Right cardiac atrium (tissue), 5 donors: Measurements from ENCODE around the gene DUSP5. TPM values are rescaled to one million over a fixed set of nuclear protein-coding genes. Genes with fewer than 3 reads are reported as not detected.

ENCODE experiments used
- ATAC-seq, 2 donors: fragments of 200-7000 bp; cut with Tn5 transposase; one replicate each; pipeline versions ENCODE4 v1.8.0 to v1.9.1; 2020; ENCODE audit warnings: moderate library complexity in 2 of 2, mild to moderate bottlenecking in 1 of 2
- DNase-seq, 3 donors: peaks; one replicate each; pipeline ENCODE4 v3.0.0-alpha.2; 2020
- H3K27ac ChIP-seq: one replicate; pipeline ENCODE4 v1.5.1; 2013; ENCODE audit warnings: mild to moderate bottlenecking, low read length, control low read depth, moderate library complexity
- H3K27me3 ChIP-seq: one replicate; pipeline ENCODE4 v1.6.1; 2013; ENCODE audit not compliant: control insufficient read depth, insufficient read depth
- H3K4me1 ChIP-seq: one replicate; pipeline ENCODE4 v1.6.1; 2013; ENCODE audit warnings: low read length; ENCODE audit not compliant: control insufficient read depth, insufficient read depth
- H3K4me3 ChIP-seq: one replicate; pipeline ENCODE4 v1.5.1; 2013; ENCODE audit warnings: low read length, control low read depth
- H3K9me3 ChIP-seq: one replicate; pipeline ENCODE4 v1.6.1; 2013; ENCODE audit warnings: low read length; ENCODE audit not compliant: control insufficient read depth
- WGBS: extraction: QIAGEN DNeasy Blood & Tissue Kit; methylation state at CpG from one replicate; pipeline ENCODE4 v1.1.7; 2013; 5-methylcytosine and 5-hydroxymethylcytosine counted together
- intact Hi-C, 4 donors: fragments of 100-400 bp; cut with DNase I; formaldehyde crosslinking; loops; one replicate each; pipeline versions ENCODE4 v1.11.0 to v1.14.0; 2022 to 2023
- polyA plus RNA-seq: library from polyadenylated mRNA; stranded (reverse); fragments of 200-250 nt; gene quantifications from one replicate; pipeline ENCODE4 v1.2.3, GENCODE V29; 2013
- total RNA-seq, 4 donors: library from RNA; stranded (reverse); fragmentation: NEBNext Ultra II Directional; extraction: Animal tissue kit (Norgen Biotek cat#: 25700); gene quantifications; one replicate each; pipeline ENCODE4 v1.2.1, GENCODE V29; 2021
- donor health status: healthy with polysubstance abuse.
- donor health status: DM: no; HTN: yes; CAD: no.
- donor health status: DM: no; HTN: no; CAD: no.
- donor health status: DM: no; HTN: yes; CAD: no; lungs with severe emphysema.
- donor health status: DM: yes; HTN: yes; CAD: no.

DUSP5 gene
- total and polyA plus RNA-seq, 5 donors = 9.8 to 25.6 (median 16.8) TPM

DNA sequence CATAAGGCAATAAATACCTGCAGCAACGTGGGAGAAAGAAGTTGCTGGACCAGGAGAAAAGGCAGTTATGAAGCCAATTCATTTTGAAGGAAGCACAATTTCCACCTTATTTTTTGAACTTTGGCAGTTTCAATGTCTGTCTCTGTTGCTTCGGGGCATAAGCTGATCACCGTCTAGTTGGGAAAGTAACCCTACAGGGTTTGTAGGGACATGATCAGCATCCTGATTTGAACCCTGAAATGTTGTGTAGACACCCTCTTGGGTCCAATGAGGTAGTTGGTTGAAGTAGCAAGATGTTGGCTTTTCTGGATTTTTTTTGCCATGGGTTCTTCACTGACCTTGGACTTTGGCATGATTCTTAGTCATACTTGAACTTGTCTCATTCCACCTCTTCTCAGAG lies 13.0 kb downstream of the DUSP5 start:
- no peak for ATAC-seq
- WGBS = 94% methylated on average over 3 of the region's 3 CpGs
- intact Hi-C loops = no loop called here
- Histone ChIP-seq H3K27me3 (no peaks in the 10 kb centered on the region), H3K27ac (no peak overlapping the region), H3K4me1 (peaks cover 19% of the 10 kb centered on the region), H3K4me3 (no peak overlapping the region), H3K9me3 (no peaks in the 10 kb centered on the region)
- no peak for DNase-seq

DNA sequence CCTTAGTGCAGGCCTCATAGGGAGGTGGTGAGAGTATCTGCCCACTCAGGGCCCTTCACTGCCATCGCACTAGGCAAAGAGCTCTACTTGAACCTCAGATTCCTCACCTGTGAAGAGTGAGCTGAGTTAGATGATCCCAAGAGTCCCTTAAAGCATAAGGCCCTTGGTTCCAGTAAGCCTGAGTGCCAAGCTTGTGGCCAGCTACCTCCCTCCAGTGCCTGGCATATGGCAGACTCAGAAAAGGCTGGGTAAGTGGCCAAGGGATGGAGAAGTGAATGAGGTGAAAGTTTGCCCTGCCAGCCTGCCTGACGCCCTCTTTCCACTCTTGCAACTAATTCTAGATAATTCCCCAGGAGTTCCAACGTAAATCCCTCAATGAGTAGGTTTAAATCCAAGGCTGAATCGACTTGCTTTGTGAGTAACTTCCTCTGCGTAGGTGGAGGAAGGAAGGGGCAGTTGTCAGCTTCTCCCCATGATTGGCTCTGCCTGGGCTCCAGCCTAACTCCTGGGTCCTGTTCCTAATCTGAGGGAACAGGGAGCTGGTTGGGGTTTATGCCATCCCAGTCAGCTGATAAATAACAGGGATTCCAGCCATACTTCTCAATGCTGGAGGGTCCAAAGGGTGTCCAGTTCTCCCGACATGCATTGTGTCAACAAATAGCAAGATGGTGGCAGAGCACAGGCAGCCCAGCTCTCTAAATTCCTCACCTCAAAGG lies 14.2 kb downstream of the DUSP5 start:
- ATAC-seq = no peak
- H3K9me3 ChIP-seq = no peaks in the 10 kb centered on the region
- intact Hi-C loops = no loop called here
- no peak overlapping the region for H3K27ac ChIP-seq
- no peak overlapping the region for H3K4me3 ChIP-seq
- H3K4me1 ChIP-seq = peaks cover 10% of the 10 kb centered on the region
- no peak for DNase-seq
- 64% methylated on average over 6 of the region's 6 CpGs for WGBS
- no peaks in the 10 kb centered on the region for H3K27me3 ChIP-seq

DNA sequence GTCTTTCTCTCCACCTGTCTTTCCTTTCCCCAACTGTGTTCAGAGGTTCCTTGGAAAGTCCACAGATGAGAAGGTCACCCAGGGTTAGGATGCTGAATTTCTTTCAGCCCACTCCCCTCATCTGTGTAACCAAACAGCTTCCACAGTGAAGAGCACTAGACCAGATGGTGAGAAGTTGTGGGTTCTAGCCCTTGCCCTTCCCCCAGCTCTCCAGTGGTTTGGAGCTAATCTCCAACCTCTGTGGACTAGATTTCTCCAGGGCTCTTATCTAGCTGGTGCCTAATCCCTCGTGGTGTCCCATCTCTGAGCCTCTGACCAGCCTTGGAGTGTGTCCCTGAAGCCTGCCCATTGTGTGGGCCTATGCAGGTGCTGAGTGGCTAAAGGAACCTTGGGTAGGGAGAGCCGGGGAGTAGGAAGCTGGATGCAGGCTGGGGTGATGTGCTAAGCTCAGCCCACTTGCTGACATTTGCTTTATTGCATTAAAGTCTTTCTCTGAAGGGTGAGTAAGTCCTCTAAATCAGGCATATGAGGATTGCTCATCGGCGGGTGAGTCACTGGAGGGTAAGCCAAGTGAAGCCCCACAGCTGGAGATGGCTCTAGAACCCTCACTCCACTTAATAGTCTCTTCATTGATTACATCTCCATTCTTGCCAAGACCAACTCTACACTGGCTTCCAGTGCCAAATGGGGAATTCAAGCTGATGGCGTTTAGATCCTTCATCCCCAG lies 14.9 kb downstream of the DUSP5 start:
- 56% methylated on average over 5 of the region's 5 CpGs for WGBS
- Histone ChIP-seq H3K9me3 (no peaks in the 10 kb centered on the region), H3K27ac (no peak overlapping the region), H3K4me1 (peaks cover 7% of the 10 kb centered on the region), H3K27me3 (no peaks in the 10 kb centered on the region), H3K4me3 (no peak overlapping the region)
- DNase-seq (no peak), ATAC-seq (peak in 1 of 2 donors; percentile 15)
- intact Hi-C loops = no loop called here

DNA sequence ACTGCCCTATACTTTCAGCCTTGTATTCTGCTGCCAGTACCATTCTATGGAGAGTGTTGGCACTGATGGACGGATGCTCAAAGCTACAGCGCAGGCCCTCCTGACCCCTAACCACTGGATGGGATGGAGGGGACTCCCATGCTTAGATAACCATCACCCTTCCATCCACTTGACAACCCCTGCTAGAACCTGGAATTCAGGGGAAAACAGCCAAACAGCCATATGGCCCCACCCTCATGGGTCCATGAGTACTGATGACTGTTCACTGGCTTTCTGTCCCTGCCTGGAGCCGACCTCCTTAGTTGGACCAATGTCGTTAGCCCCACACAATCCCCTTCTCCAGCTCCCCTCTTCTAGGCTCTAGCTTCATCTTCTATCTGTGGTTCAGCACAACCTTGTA lies 16.2 kb downstream of the DUSP5 start:
- peaks cover 2% of the 10 kb centered on the region for H3K4me1 ChIP-seq
- ATAC-seq = no peak

DNA sequence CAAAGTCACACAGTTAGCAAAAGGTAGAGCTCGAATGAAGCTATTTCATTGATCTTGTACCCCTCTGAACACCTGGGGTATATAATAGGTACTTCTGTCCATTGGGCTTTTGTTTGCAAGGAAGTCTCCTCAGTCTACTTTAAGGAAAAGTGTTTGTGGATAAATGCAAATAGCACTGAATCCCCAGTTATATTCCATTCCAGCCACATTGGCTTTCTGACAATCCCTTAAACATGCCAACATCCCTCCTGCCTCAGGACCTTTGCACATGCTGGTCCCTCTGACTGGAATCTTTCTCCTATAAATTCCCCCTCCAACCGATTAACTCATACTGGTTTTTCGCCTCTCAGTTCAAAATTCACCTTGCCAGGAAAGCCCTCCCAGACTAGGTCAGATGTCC lies 17.1 kb downstream of the DUSP5 start:
- H3K4me1 ChIP-seq = peaks cover 2% of the 10 kb centered on the region
- no peaks in the 10 kb centered on the region for H3K9me3 ChIP-seq
- no peaks in the 10 kb centered on the region for H3K27me3 ChIP-seq
- no peak overlapping the region for H3K27ac ChIP-seq
- intact Hi-C loops = no loop called here
- H3K4me3 ChIP-seq = no peak overlapping the region
- ATAC-seq = no peak
- no peak for DNase-seq
- WGBS = 95% methylated on average over 3 of the region's 3 CpGs

More for the DNA sequence above, 16.2 kb downstream of the DUSP5 start:
- intact Hi-C loops = no loop called here
- DNase-seq = no peak
- Histone ChIP-seq H3K27me3 (no peaks in the 10 kb centered on the region), H3K9me3 (no peaks in the 10 kb centered on the region), H3K4me3 (no peak overlapping the region), H3K27ac (no peak overlapping the region)
- 95% methylated on average over 4 of the region's 4 CpGs for WGBS

DNA sequence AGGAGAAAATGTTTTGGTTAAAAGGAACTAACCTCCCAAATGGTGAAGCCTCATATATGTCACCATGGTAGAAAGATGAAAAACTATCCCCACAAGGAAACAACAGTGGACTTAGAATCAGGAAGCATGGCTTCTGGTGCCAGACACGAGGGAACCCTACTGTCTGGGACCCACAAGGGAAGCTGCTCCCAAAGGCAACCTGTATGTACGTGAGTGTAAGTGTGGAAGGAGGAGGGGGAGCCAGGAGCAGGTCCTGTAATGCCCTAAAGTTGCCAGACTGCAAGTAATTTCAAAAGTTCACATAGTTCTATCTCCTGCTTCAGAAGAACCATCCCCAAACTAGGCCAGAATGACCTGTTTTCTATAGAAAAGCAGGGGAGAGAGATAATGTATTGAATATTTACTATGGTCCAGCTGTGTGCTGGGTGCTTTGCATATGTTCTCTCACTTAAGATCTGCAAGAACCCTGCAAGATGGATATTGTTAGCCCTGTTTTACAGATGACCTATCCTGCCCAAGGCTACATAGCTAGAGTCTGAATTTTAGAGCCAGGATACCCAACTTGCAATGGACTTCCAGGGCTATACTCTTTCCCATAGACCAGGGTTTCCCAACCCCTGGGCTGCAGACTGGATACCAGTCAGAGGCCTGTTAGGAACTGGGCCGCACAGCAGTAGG lies 19.2 kb downstream of the DUSP5 start:
- intact Hi-C loops = no loop called here
- Histone ChIP-seq H3K4me1 (no peaks in the 10 kb centered on the region), H3K9me3 (no peaks in the 10 kb centered on the region), H3K27me3 (no peaks in the 10 kb centered on the region), H3K27ac (no peak overlapping the region), H3K4me3 (no peak overlapping the region)
- no peak for DNase-seq
- WGBS = 82% methylated on average over 3 of the region's 3 CpGs
- ATAC-seq = no peak

DNA sequence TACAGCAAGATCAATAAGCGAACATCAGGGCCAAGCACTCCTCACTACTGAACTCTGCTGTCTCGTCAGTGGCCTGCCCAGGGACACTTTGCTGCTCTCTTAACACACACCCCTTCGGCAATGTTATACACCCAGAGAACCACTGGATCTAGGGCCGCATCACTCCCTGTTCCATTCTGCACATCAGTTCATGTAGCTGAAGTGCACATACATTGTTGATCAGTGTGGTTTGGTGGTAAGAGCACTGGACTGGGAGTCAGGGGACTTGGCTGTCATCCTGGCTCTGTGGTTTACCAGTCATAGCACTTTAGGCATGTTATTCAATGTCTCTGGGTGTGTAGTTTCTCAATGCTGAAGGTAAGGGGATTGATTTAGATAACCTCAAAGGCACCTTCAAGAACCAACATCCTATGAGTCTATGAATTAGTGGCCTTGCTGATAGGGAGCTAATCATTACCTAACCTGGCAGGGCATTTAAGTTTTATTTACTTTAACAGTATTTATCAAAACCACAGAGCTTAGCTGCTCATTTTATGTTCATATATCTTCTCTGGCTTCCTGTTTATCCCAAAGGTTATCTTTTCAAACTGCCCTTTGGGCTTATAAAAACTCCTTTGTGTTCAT lies 24.8 kb downstream of the DUSP5 start:
- ATAC-seq = no peak
- H3K4me3 ChIP-seq = no peak overlapping the region
- DNase-seq = no peak
- no peaks in the 10 kb centered on the region for H3K9me3 ChIP-seq
- H3K27me3 ChIP-seq = no peaks in the 10 kb centered on the region
- 94% methylated on average over 4 of the region's 4 CpGs for WGBS
- no peaks in the 10 kb centered on the region for H3K4me1 ChIP-seq
- intact Hi-C loops = no loop called here
- no peak overlapping the region for H3K27ac ChIP-seq

DNA sequence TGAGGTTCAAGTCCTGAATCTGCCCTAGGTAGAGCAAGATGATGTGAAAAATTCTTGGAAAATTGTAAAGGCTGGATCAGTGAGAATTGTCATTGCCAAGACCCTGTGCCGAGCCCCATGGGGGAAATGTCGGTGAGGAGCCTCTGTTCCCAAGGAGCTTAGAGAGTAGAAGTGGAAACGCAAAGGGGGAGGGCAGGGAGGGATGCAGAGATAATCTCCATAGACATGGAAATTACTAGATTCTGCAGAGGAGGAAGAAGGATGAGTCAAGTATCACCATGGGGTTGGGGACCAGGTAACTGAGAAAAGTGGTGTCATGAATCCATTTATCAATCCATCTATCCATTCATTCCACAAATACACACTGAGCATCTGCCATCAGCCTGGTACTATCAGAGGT lies 26.0 kb downstream of the DUSP5 start:
- no peak for ATAC-seq
- no peak overlapping the region for H3K4me3 ChIP-seq
- no peak for DNase-seq
- no peaks in the 10 kb centered on the region for H3K4me1 ChIP-seq
- no peaks in the 10 kb centered on the region for H3K9me3 ChIP-seq
- WGBS = 75% methylated on average over 3 of the region's 3 CpGs
- H3K27me3 ChIP-seq = no peaks in the 10 kb centered on the region
- no peak overlapping the region for H3K27ac ChIP-seq
- intact Hi-C loops = no loop called here

DNA sequence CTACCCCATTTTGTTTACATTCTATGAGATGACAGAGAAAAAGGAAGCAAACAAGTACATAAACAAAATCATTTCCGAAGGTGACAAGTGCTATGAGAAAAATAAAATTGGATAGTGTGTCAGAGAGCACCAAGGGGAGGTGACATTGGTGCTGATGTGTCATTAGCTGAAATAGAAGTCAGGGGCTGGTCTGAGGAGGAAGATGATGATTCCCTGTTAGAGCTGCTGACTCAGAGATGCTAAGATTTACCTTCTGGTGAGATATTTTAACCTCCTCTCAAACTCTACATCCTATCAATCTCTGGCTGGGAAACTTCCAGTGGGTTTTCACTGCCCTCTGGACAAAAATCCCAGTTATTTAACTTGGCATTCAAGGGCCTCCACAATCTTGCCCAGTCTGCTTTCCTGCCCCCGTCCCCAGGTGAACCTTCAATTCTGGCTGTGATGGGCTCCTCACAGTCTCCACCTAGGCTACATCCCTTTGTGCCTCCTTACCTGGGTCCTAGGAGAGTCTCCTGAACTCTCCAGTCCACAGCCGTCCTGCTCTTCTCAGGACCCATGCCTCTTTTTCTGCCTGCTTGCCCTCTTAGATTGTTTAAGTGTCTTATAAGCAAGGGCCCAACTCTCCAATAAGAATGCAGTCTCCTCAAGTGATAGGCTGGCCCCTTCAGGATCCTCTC lies 26.6 kb downstream of the DUSP5 start:
- 86% methylated on average over 3 of the region's 3 CpGs for WGBS
- no peak for DNase-seq
- no peaks in the 10 kb centered on the region for H3K9me3 ChIP-seq
- H3K27me3 ChIP-seq = no peaks in the 10 kb centered on the region
- peak in 1 of 2 donors; percentile 4 for ATAC-seq
- H3K4me1 ChIP-seq = no peaks in the 10 kb centered on the region
- intact Hi-C loops = no loop called here
- no peak overlapping the region for H3K4me3 ChIP-seq
- no peak overlapping the region for H3K27ac ChIP-seq

DNA sequence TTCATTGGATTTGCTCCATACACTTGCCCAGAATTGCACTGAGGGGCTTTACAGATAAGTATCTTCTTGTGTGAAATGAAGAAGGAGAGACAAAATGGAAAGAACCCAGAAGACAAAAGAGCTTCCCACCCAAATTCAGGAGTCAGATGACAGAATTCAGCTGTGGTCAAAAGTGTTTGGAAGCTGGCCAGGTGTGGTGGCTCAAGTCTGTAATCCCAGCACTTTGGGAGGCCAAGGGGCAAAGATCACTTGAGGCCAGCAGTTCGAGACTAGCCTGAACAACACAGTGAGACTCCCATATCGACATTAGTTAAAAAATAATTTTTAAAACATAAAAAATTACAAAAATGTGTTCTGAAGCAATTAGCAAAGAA lies 27.1 kb downstream of the DUSP5 start:
- Histone ChIP-seq H3K9me3 (no peaks in the 10 kb centered on the region), H3K4me3 (no peak overlapping the region), H3K4me1 (no peaks in the 10 kb centered on the region), H3K27me3 (no peaks in the 10 kb centered on the region), H3K27ac (no peak overlapping the region)
- no peak for DNase-seq
- no peak for ATAC-seq
- 66% methylated on average over 2 of the region's 2 CpGs for WGBS
- intact Hi-C loops = no loop called here
